ENCODE results near the gene TSEN54. TPM values are rescaled to one million over a fixed set of nuclear protein-coding genes. Genes with fewer than 3 reads are reported as not detected.

Gene TSEN54
- total RNA-seq, 1 donor from 2014 or later = 25.3 TPM

- Histone ChIP-seq H3K27me3 (ENCODE audit: control insufficient read depth, insufficient read depth, low read length) (no peaks in the 10 kb centered on the region), H3K4me3 (ENCODE audit: low read depth, low read length) (no peak overlapping the region), H3K36me3 (ENCODE audit: control insufficient read depth, insufficient read depth, low read length) (peaks cover 4% of the 10 kb centered on the region)
- FAIRE-seq = no peak
- no peak for TF ChIP-seq CTCF (IDR thresholded peaks at IDR 0.05; ENCODE audit: insufficient read depth, low read length, severe bottlenecking)
- DNase-seq (ENCODE audit: low read depth) = peak; percentile 4
Measured at GRCh38 chr17:75557075-75557851, 40.9 kb downstream of the TSEN54 start.

- Histone ChIP-seq H3K36me3 (ENCODE audit: control insufficient read depth, insufficient read depth, low read length) (peaks cover 7% of the 10 kb centered on the region), H3K27me3 (ENCODE audit: control insufficient read depth, insufficient read depth, low read length) (no peaks in the 10 kb centered on the region), H3K4me3 (ENCODE audit: low read depth, low read length) (no peak overlapping the region)
- no peak for TF ChIP-seq CTCF (IDR thresholded peaks at IDR 0.05; ENCODE audit: insufficient read depth, low read length, severe bottlenecking)
- no peak for FAIRE-seq
- no peak for DNase-seq (ENCODE audit: low read depth)
Measured at GRCh38 chr17:75557852-75558665, 41.7 kb downstream of the TSEN54 start.

GRCh38 chr17:75558666-75559530 lies 42.6 kb downstream of the TSEN54 start:
- Histone ChIP-seq H3K27me3 (ENCODE audit: control insufficient read depth, insufficient read depth, low read length) (no peaks in the 10 kb centered on the region), H3K4me3 (ENCODE audit: low read depth, low read length) (no peak overlapping the region), H3K36me3 (ENCODE audit: control insufficient read depth, insufficient read depth, low read length) (peaks cover 10% of the 10 kb centered on the region)
- no peak for TF ChIP-seq CTCF (IDR thresholded peaks at IDR 0.05; ENCODE audit: insufficient read depth, low read length, severe bottlenecking)
- DNase-seq (ENCODE audit: low read depth) = no peak
- no peak for FAIRE-seq

GRCh38 chr17:75559958-75560533 lies 43.7 kb downstream of the TSEN54 start:
- no peak for FAIRE-seq
- peaks cover 13% of the 10 kb centered on the region for H3K36me3 ChIP-seq (ENCODE audit: control insufficient read depth, insufficient read depth, low read length)
- no peak for TF ChIP-seq CTCF (IDR thresholded peaks at IDR 0.05; ENCODE audit: insufficient read depth, low read length, severe bottlenecking)
- no peak for DNase-seq (ENCODE audit: low read depth)
- no peak overlapping the region for H3K4me3 ChIP-seq (ENCODE audit: low read depth, low read length)
- no peaks in the 10 kb centered on the region for H3K27me3 ChIP-seq (ENCODE audit: control insufficient read depth, insufficient read depth, low read length)

GRCh38 chr17:75561927-75562603 lies 45.7 kb downstream of the TSEN54 start:
- FAIRE-seq = no peak
- no peak for TF ChIP-seq CTCF (IDR thresholded peaks at IDR 0.05; ENCODE audit: insufficient read depth, low read length, severe bottlenecking)
- no peak for DNase-seq (ENCODE audit: low read depth)
- Histone ChIP-seq H3K27me3 (ENCODE audit: control insufficient read depth, insufficient read depth, low read length) (no peaks in the 10 kb centered on the region), H3K36me3 (ENCODE audit: control insufficient read depth, insufficient read depth, low read length) (peaks cover 13% of the 10 kb centered on the region), H3K4me3 (ENCODE audit: low read depth, low read length) (no peak overlapping the region)
